Posterior cingulate gyrus (tissue), 11 donors: ENCODE data around the gene FXYD1.
"Not testable (repeated sequence)": the region's sequence is repeated elsewhere in the genome, so short reads cannot be mapped to it uniquely, and the experiment has no call there.

Source experiments
- DNase-seq, 10 donors: peaks; one replicate each; pipeline versions ENCODE4 v3.0.0 to v3.0.0-alpha.2; 2020 to 2021; ENCODE audit warnings: mixed read lengths in 3 of 10
- intact Hi-C: fragments of 100-400 bp; cut with DNase I; formaldehyde crosslinking; loops from one replicate; pipeline ENCODE4 v1.15.1; 2023

The FXYD1 gene

DNA sequence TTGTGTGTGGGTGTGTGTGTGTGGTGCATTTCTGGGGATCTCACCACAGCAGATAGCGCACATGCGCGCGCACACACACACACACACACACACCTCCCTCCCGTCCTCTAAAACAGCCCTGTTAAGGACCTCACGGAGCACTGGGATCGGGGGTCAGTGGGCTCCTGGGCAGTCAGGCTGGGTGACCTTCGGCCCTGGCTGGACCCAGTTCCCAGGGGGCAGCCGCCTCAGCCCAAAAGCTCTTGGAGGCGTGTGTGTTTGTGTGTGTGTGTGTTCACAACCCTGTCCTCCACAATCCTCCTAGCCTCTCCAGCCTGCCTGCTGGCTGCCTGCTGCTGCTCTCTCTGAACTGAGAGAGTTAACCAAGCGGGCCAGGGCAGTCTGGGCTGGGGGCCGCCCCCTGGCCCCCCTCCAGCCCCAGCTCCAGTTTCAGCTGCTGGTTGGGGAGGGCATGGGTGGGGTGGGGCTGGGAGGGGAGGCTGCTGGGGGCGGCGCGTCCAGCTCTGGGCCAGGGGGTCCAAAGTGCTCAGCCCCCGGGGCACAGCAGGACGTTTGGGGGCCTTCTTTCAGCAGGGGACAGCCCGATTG, at the start of gene FXYD1:
TSS of gene FXYD1 (plus strand) at position 520 of the 588 bp plus-strand sequence. CDS start 1,256 bp downstream, outside the sequence.
- intact Hi-C loops, result loop anchor here (5.0 kb wide), 1 partner anchor 96 kb away; the partner anchor contains the start of gene HPN
- DNase-seq, result peak in 2 of 10 donors; percentile 71 to 82

DNA sequence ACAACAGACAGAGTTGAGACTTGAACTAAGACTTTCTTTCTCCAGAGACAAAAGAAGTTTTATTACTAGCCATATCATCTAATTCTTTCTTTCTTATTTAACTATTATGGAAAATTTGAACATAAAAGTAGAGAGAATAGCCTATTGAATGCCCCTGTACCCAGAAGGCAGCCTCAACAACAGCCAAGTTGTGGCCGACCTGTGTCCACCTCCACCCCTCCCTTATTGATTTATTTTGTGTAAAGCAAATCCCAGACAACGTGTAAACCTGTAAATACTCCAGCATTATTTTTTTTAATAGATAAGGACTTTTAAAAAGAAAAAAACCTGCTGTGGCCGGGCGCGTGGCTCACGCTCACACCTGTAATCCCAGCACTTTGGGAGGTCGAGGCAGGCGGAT, 49.1 kb upstream of the FXYD1 start:
- DNase-seq, result peak in 1 of 10 donors; percentile 39

DNA sequence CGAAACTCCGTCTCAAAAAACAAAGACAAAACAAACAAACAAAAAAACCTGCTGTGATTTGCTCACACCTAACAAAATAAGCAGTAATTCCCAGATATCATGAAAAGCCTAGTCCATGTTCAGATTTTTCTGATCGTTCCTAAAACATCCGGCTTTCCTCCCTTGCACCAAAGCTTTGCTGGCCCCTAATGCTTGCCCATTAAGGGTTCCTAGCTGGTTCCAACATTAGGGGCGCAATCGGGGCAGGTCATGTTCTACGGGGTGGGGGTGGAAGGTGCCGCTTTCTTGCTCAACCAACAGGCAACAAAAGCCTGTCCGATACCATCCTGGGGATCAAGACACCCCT, 48.5 kb upstream of the FXYD1 start:
- DNase-seq, result no peak
- intact Hi-C loops, result loop anchor here (2.0 to 10.0 kb wide), 2 partner anchors 45 to 117 kb away; partner anchors contain the start of gene HPN

More for the DNA sequence above, 49.1 kb upstream of the FXYD1 start:
- intact Hi-C loops, result no loop called here

DNA sequence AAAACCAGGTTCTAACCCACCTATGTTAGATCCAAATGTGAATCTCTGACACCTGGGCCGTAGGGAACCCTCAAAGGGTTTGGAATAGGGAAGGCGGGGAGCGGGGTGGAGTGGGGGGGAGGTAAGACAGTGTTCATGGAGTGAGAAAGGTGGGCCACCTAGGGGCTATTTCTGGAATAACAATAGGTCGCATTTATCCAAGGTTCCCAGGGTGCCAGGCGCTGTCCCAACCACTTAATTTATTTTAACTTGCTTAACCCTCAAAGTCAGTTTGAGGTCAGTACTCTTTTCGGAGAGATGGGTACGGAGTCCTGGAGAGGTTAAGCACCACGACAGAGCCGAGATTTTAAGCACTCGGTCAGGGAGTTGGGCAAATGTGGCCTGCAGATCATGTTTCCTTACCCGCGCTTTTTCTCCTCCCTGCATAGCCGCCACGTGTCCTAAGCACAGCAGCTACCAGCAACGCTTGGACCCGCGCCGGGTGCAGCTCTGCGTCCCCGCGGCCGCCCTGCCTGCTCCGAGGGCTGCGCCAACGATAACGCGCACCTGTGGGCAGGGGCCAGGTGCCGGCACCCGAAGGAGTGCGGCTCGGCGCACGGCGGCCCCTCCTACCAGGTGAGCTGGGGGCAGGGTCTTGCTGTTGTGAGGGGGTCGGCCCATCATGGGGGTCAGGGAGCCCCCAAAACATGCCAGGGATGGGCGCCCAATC, 48.0 kb upstream of the FXYD1 start:
- peak in 6 of 10 donors; percentile 42 to 88 (median 58) for DNase-seq
- intact Hi-C loops, result loop anchor here (2.0 to 10.0 kb wide), 2 partner anchors 46 to 118 kb away; partner anchors contain the start of gene HPN

DNA sequence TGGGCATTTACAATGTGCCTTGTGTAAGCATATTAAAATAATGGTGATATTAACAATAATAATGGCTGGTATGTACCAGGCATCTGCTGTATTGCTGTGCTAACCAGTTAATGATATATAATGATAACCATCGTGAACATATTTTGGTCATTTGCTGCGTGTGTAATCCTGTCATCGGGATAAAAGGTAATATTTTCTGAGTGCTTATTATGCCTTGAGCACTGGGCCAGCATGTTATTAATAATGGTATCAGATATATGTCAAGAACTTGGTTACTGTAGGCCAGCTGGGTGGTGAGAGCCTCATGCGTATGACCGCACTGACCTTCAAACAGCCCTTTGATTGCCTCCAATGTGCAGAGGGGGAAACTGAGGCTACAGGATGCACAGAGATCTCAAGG, 45.2 kb upstream of the FXYD1 start:
- intact Hi-C loops, result loop anchor here (10.0 kb wide), 1 partner anchor 49 kb away; the partner anchor contains the start of gene HPN
- DNase-seq, result peak in 1 of 10 donors; percentile 5

DNA sequence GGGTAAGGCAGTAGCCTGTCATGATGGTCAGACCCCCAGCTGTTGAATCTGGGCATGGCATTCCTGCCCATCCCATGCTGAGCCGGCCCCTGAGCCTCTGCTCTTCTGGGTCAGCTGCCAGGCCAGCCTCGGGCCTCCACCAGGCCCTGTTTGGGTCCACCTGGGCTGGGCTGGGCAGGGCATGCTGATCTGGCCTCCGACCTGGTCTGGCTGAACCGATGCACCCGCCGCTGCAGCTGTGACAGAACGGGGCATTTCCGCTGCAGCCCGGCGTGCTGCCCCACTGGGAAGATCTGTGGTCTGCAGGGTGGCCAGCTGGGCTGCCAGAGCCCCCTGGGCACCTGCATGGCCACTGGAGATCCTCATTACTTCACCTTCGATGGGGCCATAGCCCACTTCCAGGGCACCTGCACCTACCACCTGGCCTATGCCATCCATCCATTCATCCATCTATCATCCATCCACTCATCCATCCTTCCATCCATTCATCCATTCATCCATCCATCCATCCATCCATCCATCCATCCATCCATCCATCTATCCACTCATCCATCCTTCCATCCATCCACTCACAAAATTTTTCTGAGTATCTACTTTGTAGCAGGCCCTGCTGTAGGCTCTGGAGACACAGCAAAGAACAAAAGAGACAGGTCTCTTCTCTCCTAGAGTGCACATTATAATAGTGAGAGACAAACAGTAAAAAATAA, 44.5 kb upstream of the FXYD1 start:
- peak in 2 of 10 donors; percentile 63 to 69 for DNase-seq
- intact Hi-C loops, result loop anchor here (10.0 kb wide), 1 partner anchor 49 kb away; the partner anchor contains the start of gene HPN

DNA sequence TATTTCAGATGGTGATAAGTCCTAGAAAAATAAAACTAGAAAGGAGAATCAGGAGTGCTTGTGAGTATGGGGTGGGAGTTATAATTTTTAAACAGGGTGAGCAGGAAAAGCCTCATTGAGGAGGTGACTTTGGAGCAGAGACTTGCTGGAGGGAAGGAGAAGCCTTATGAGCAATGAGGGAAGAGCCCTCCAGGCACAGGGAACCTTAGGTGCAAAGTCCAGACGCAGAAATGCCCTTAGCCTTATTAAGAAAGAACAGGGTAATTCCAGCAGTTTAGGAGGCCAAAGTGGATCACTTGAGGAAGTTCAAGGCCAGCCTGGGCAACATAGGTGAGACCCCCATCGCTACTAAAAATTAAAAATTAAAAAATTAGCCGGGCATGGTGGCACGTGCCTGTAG, 44.0 kb upstream of the FXYD1 start:
- intact Hi-C loops, result loop anchor here (10.0 kb wide), 1 partner anchor 50 kb away; the partner anchor contains the start of gene HPN

DNA sequence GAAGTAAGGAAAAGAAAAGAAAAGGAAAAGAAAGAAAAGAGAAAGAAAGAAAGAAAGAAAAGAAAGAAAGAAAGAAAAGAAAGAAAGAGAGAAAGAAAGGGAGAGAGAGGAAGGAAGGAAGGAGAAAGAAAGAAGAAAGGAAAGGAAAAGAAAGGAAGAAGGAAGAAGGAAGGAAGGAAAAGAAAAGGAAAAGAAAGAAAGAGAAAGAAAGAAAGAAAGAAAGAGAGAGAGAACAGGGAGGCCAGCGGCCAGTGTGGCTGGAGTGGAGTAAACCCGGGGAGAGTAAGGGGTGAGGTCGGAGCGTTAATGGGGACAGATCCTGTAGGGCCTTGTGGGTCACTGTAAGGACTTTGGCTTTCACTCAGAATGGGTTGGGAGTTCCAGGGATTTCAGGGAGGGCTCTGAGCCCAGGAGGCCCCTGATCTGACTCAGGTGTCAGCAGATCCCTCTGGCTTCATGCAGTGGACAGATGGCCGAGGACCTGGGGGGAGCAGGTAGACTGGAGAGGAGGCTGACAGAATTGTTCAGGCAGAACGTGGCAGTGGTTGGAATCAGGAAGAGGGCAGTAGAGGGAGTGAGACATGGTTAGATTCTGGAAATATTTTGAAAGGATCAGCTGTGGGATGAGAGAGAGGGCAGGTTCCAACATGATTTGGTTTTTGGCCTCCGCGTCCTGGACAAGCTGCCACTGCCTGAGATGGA, 42.8 kb upstream of the FXYD1 start:
- DNase-seq, result no peak
- intact Hi-C loops, result loop anchor here (10.0 kb wide), 1 partner anchor 51 kb away; the partner anchor contains the start of gene HPN

More for the DNA sequence above, 44.0 kb upstream of the FXYD1 start:
- no peak for DNase-seq

DNA sequence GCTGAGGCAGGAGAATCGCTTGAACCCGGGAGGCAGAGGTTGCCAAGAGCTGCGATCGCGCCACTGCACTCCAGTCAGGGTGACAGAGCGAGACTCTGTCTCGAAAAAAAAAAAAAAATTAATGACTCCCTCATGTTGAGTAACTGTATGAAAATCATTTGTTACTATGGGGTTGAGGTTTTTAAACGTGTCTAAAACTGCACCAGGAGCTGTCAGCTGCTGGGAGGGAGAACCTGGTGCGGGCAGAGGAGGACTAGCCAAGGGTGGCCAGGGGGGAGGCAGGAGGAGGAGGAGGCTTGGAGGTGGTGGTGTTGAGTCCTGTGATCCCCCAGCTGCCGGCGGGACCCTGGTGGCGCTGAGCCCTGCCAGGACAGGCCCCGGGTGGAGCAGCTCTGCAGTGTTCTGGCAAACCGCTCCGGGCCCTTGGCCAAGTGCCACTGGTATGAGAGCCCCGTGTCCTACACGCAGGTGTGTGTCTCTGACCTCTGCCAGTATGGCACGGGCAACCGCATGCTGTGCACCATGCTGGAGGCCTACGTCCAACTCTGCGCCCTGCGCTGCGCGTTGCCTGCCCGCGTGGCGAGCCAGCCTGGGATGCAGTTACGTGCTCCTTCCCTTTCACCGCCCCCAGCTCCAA, 40.1 kb upstream of the FXYD1 start:
- intact Hi-C loops, result loop anchor here (10.0 kb wide), 1 partner anchor 54 kb away; the partner anchor contains the start of gene HPN
- DNase-seq, result peak in 1 of 10 donors; percentile 84

DNA sequence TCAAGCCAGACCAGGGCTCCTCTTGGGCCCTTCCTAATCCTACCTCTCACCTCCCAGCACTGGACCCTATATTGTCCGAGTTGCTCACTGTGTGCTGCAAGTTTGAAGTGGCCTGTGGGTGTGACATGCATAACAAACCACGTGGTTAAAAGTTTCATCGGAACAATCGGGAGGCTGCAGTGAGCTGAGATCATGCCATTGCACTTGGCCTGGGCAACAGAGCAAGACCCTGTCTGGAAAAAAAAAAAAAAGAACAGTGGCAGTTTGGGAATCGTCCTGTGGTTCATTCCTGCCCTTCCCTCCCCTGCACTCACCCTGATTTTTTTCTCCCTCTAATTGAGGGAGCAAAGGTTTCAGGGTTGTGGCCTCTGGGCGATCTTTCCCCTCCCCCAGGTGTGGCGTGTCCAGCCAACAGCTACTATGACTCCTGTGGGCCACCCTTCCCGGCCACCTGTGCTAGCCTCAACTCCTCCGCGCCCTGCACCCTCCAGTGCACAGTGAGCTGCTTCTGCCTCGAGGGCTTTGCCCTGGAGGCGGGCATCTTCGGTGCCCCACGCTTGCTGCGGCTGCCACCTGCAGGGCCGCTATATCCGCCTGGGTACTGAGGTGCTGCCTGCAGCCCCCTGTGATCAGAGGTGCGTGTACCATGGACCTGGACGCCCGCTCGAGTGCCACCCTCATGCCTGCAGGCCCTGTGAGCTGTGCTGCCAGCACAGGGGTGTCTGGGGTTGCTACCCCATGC, 39.3 kb upstream of the FXYD1 start:
- no peak for DNase-seq
- intact Hi-C loops, result loop anchor here (10.0 kb wide), 1 partner anchor 55 kb away; the partner anchor contains the start of gene HPN

DNA sequence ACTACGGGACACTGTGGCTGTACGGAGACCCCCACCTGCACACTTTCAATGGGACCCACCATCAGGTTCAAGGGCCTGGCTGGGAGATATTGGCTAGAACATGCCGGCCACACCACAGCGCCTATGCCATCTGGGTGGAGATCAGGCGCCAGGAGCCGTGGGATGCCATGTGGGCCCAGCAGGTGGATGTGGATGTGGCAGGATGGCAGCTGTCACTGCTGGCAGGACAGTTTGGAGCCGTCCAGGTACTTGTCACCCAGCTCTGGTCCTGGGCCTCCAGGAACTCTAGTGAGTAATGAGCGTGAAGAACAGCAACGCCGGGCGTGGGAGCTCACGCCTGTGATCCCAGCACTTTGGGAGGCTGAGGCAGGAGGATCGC, 38.7 kb upstream of the FXYD1 start:
- intact Hi-C loops, result loop anchor here (10.0 kb wide), 1 partner anchor 55 kb away; the partner anchor contains the start of gene HPN
- no peak for DNase-seq

DNA sequence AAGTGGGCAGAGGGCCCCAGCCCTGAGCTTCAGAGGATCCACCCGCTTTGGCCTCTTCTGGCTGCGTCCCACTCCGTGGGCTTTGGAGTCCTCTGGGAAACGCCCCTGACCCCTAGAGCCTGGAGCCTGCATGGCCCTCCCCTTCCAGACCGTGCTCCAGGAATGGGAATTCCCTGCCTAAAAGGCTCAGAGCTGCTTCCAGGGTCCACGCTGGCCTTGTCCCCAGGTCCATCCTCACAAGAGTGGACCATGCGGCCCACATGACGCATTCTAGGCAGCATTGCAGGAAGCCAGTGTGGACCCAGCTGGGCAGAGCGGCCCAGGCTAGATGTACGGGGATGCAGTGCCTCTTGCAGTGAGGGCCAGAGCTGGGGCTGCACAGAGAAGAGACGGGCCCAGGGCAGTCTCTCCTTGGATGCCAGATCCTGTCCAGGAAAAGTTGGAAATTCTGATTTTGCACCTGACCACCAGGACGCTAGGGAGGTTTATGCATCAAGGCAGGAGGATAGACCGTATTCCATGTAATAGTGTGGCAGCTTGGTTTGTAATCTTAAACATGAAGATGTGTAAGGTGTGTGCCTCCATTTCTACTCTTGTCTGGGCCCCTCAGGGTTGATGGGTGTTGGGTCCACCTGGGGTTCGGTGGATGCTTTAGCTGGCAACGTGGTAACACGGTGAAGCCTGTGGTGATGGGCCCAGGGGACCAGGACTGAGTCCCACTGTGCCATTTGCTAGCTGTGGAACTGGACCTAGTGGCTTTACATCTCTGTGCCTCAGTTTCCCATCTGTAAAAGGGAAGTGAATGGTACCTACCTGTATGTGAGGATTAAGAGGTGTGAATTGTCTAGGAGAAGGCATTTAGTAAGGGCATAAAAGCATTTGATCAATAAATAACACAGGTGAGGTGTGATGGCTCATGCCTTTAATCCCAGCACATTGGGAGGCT, 37.8 kb upstream of the FXYD1 start:
- intact Hi-C loops, result no loop called here

DNA sequence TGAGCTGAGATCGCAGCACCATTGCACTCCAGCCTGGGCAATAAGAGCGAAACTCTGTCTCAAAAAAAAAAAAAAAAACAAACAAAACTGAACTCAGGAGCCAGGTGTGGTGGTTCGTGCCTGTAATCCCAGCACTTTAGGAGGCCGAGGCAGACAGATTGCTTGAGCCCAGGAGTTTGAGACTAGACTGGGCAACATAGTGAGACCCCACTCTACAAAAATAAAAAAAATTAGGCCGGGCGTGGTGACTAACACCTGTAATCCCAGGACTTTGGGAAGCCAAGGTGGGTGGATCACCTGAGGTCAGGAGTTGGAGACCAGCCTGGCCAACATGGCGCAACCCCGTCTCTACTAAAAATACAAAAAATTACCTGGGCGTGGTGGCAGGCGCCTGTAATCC, 36.7 kb upstream of the FXYD1 start:
- DNase-seq, intact Hi-C loops: not testable (repeated sequence)

More for the DNA sequence above, 37.8 kb upstream of the FXYD1 start:
- DNase-seq, result no peak

DNA sequence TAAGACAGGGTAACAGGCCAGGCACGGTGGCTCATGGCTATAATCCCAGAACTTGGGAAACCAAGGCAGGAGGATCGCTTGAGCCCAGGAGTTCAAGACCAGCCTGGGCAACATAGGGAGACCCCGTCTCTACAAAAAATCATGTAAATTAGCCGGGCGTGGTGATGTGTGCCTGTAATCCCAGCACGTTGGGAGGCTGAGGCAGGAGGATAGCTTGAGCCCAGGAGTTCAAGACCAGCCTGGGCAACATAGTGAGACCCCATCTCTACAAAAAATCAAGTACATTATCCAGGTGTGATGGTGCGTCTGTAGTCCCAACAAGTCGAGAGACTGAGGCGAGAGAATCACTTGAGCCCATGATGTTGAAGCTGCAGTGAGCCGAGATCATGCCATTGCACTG, 35.0 kb upstream of the FXYD1 start:
- intact Hi-C loops, result not testable (repeated sequence)

DNA sequence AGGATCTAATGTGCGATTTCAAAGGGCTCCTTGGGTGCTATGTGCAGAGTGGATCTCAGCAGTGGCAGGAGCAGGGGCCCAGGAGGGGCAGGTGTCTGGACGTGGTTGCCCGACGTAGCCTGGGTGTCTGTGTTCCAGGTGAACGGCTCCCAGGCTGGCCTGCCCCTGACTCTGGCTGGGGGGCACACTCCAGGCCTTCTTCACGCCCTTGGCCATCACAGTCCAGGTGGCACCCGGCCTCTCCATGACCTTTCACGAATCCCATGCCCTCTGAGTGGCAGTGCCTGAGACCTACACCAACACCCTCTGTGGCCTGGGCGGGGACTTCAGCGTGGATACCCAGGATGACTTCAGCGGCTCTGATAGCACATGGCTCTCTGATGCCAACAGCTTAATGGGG, 34.3 kb upstream of the FXYD1 start:
- intact Hi-C loops, result no loop called here
- DNase-seq, result no peak

More for the DNA sequence above, 35.0 kb upstream of the FXYD1 start:
- not testable (repeated sequence) for DNase-seq

DNA sequence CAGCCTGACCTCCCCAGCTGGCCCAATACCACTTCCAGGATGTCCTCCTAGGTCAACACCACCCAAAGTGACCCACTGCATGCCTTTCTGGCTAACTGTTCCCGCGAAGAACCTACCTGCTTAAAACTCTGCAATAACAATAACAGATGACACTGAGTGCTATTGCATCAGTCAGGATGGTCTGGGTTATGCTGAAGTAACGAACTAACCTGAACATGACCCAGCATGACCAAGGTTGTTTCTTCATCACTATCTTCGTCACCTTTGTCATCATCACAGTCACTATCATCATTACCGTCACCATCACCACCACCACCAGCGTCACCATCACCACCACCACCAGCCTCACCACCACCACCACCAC, 33.6 kb upstream of the FXYD1 start:
- intact Hi-C loops, result no loop called here
- DNase-seq, result no peak

DNA sequence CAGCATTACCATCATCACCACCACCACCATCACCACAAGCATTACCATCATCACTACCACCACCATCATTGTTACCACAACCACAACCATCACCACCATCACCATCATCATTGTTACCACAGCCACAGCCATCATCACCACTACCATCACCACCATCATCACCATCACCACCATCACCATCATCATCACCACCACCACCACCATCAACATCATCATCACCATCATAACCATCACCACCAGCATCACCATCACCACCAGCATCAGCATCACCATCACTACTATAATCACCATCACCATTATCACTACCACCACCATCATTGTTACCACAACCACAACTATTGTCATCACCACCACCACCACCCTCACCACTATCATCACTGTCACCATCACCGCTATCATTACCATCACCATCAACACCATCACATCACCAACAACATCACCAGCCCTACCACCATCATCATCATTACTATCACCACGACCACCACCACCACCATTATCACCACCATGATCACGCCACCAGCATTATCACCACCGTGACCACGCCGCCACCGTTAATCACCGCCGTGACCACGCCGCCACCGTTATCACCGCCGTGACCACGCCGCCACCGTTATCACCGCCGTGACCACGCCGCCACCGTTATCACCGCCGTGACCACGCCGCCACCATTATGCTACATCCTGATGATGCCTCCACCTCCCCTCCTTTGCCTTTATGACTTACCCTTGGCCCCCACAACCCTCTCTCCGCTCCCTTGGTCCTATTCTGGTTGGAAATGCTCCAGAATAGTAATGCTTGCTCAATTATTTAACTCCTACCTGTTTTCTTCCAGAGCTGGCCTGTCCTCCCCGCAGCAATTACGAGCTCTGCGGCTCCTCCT, 33.0 kb upstream of the FXYD1 start:
- peak in 1 of 10 donors; percentile 85 for DNase-seq
- intact Hi-C loops, result no loop called here
